Esophagus muscularis mucosa (tissue), 4 donors: ENCODE measurements around the gene LY9.

Experiments
- CTCF ChIP-seq, 3 experiments: fragments of 200-600 bp in 2 of 3; fragments of 450-650 bp in 1 of 3; sonication (generic) in 2 of 3; IDR thresholded peaks; one replicate each; pipeline ENCODE4 v1.5.1; 2017 to 2019; ENCODE audit warnings: antibody characterized with exemption in 3 of 3, mild to moderate bottlenecking in 2 of 3, moderate library complexity in 1 of 3
- EP300 ChIP-seq: sonication (generic); formaldehyde crosslinking; IDR thresholded peaks from one replicate; pipeline ENCODE4 v1.6.1; 2017; ENCODE audit warnings: antibody characterized with exemption
- POLR2A ChIP-seq: fragments of 450-650 bp; IDR thresholded peaks from one replicate; pipeline ENCODE4 v1.6.1; 2017; ENCODE audit warnings: antibody characterized with exemption, moderate library complexity, mild to moderate bottlenecking, low read depth
- POLR2AphosphoS5 ChIP-seq, 2 donors: sonication (generic); formaldehyde crosslinking; IDR thresholded peaks; one replicate each; pipeline ENCODE4 v1.6.1; 2017; ENCODE audit warnings: antibody characterized with exemption in 2 of 2

GRCh38 chr1:160746836-160747500 is 49.0 kb upstream of the LY9 start:
- TF ChIP-seq CTCF (IDR thresholded peaks at IDR 0.05) (no peak), POLR2A (no peak), POLR2AphosphoS5 (IDR thresholded peaks at IDR 0.05) (no peak), EP300 (no peak)
